Bronchial epithelial cell (primary cell): Measurements from ENCODE around the gene C15orf61. TPM values are rescaled to one million over a fixed set of nuclear protein-coding genes. Genes with fewer than 3 reads are reported as not detected.

Source experiments
- DNase-seq: peaks from one replicate; pipeline ENCODE4 v3.0.0-alpha.2; 2010; ENCODE audit warnings: low read depth
- FAIRE-seq: peaks from 2 replicates; lab custom pipeline; 2011; peaks lifted over from hg19 to GRCh38; lab: Jason Lieb, UNC
- H3K27me3 ChIP-seq: 2 replicates; pipeline ENCODE4 v1.5.1; 2011; ENCODE audit warnings: low read length; ENCODE audit not compliant: control insufficient read depth, insufficient read depth
- H3K36me3 ChIP-seq: 2 replicates; pipeline ENCODE4 v1.5.1; 2011; ENCODE audit warnings: low read length; ENCODE audit not compliant: control insufficient read depth, insufficient read depth
- H3K4me3 ChIP-seq: 2 replicates; pipeline ENCODE4 v1.5.1; 2011; ENCODE audit warnings: mild to moderate bottlenecking, low read depth, low read length, control low read depth
- total RNA-seq: library from RNA; depleted of rRNA; stranded (reverse); fragments of >200 nt; gene quantifications from 2 replicates; pipeline ENCODE4 v1.2.1, GENCODE V29; 2014
- TF ChIP-seq, protein P1 (sequence below): IDR thresholded peaks from 2 replicates; pipeline ENCODE4 v1.5.1; 2011; ENCODE audit warnings: mild to moderate bottlenecking, moderate library complexity, low read length, control low read depth, inconsistent platforms; ENCODE audit not compliant: insufficient read depth, severe bottlenecking

The C15orf61 gene
- total RNA-seq, 1 donor from 2014 or later, result 2.1 TPM

DNA sequence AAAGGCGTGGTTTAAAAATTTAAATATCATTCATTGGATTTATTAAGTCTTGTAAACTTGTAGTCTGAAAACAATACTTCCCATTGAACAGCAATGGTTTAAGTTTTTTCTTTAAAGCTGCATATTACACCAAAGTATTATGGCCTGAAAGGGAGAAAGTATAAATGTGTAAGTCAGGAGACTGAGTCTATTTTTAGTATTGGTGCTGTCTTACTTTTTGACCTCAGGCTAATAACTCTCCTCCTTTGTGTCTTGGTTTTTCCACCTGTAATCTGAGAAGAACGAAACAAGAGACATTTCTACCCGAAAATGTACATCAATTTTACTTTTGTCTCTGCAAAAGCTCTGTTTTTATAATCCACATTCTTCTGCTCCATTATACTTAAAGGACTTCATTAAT, 7.6 kb downstream of the C15orf61 start:
- TF ChIP-seq, protein P1, sequence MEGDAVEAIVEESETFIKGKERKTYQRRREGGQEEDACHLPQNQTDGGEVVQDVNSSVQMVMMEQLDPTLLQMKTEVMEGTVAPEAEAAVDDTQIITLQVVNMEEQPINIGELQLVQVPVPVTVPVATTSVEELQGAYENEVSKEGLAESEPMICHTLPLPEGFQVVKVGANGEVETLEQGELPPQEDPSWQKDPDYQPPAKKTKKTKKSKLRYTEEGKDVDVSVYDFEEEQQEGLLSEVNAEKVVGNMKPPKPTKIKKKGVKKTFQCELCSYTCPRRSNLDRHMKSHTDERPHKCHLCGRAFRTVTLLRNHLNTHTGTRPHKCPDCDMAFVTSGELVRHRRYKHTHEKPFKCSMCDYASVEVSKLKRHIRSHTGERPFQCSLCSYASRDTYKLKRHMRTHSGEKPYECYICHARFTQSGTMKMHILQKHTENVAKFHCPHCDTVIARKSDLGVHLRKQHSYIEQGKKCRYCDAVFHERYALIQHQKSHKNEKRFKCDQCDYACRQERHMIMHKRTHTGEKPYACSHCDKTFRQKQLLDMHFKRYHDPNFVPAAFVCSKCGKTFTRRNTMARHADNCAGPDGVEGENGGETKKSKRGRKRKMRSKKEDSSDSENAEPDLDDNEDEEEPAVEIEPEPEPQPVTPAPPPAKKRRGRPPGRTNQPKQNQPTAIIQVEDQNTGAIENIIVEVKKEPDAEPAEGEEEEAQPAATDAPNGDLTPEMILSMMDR, result no peak
- Histone ChIP-seq H3K36me3 (no peaks in the 10 kb centered on the region), H3K4me3 (no peak overlapping the region), H3K27me3 (no peaks in the 10 kb centered on the region)
- DNase-seq, result no peak
- FAIRE-seq, result no peak

DNA sequence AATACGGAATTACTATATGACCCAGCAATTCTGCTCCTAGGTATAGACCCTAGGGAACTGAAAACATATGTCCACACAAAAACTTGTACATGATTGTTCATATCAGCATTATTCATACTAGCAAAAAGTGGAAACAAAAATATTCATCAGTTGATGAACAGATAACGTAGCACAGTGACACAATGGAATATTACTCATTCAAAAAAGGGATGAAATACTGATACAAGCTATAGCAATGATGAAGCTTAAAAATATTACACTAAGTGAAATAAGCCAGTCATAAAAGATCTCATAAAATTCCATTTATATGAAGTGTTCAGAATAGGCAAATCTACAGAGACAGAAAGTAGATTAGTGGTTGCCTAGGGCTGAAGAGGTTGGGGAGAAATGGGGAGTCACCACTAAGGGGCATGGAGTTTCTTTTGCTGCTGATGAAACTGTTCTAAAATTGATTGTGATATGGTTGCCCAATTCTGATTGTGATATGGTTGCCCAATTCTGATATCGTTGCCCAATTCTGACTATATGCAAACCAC, 10.5 kb downstream of the C15orf61 start:
- H3K27me3 ChIP-seq, result no peaks in the 10 kb centered on the region
- H3K36me3 ChIP-seq, result no peaks in the 10 kb centered on the region
- TF ChIP-seq, protein P1, result no peak
- FAIRE-seq (no peak), DNase-seq (peak; percentile 79)
- no peak overlapping the region for H3K4me3 ChIP-seq

DNA sequence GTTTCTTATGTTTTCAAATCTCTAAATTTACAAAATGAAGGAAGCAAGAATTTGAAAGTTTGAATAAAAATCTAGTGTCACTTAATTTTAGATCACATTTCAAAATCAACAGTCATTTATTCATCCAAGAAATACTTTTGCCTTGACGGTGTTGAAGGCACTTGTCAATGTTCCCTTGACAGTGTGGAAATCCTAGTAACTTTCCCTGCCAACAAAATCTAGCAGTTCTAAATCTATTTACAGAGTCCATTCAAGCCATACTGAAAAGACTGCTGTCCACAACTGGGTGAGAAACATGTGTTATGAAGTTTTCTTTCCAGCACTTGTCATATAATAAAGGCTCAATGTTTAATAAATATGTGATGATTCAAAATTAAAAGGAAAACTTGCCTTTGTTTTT, 12.9 kb downstream of the C15orf61 start:
- H3K36me3 ChIP-seq, result no peaks in the 10 kb centered on the region
- H3K27me3 ChIP-seq, result no peaks in the 10 kb centered on the region
- H3K4me3 ChIP-seq, result no peak overlapping the region
- FAIRE-seq (no peak), DNase-seq (no peak)
- TF ChIP-seq, protein P1, result no peak

DNA sequence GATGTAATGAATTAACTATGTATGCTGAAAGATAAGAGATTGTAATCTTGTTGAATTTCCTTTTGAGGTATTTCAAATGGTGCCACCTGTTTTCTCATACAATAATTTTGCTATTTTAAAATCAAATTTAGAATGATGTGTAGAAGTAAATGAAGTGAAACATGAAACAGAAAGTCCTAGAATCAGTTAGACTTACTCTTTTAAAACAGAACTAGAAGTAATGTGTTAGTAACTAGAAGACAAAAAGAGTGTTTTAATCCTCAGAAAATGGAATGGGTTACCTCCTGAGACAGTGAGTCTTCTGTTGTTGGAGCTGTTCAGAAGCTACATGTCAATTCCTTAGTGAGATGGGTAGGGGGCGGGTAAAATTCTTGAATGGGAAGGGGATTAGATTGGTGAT, 13.4 kb downstream of the C15orf61 start:
- no peak for DNase-seq
- no peaks in the 10 kb centered on the region for H3K27me3 ChIP-seq
- no peaks in the 10 kb centered on the region for H3K36me3 ChIP-seq
- no peak overlapping the region for H3K4me3 ChIP-seq
- no peak for FAIRE-seq
- TF ChIP-seq, protein P1, result no peak

DNA sequence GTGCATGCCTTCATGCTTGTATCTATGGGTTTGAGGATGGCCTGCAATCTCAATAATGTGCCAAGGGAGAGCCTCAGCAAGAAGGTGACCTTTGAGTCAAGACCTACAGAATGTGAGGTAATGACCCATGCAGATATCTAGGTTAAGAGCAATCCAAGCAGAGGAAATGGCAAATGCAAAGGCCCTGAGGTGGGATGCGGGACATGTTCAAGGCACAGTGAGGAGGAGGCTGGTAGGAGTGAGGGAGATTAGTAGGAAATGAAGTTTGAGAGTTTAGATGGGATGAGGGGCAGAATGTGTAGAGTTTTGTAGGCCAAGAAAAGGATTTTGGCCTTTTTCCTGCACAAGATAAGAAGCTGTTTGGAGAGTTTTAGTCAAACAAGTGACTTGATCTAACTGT, 16.8 kb downstream of the C15orf61 start:
- FAIRE-seq (no peak), DNase-seq (no peak)
- Histone ChIP-seq H3K36me3 (no peaks in the 10 kb centered on the region), H3K4me3 (no peak overlapping the region), H3K27me3 (no peaks in the 10 kb centered on the region)
- TF ChIP-seq, protein P1, result no peak
